Hepatocyte (in vitro differentiated cells): ENCODE measurements around the gene TANC1. TPM values are rescaled to one million over a fixed set of nuclear protein-coding genes. Genes with fewer than 3 reads are reported as not detected.

Source experiments
- DNase-seq: peaks from one replicate; pipeline ENCODE4 v3.0.0-alpha.2; 2016; ENCODE audit warnings: low spot score
- H2AFZ ChIP-seq: fragments of 200-600 bp; sonication (generic); 2 replicates; pipeline ENCODE4 v1.6.0; 2016; ENCODE audit warnings: antibody characterized with exemption, mild to moderate bottlenecking
- H3K27ac ChIP-seq: fragments of 200-600 bp; sonication (generic); 2 replicates; pipeline ENCODE4 v1.5.1; 2016; ENCODE audit warnings: mild to moderate bottlenecking
- H3K27me3 ChIP-seq: fragments of 200-600 bp; sonication (generic); 2 replicates; pipeline ENCODE4 v1.6.1; 2016
- H3K36me3 ChIP-seq: fragments of 200-600 bp; sonication (generic); replicated peaks from 2 replicates; pipeline ENCODE4 v1.5.1; 2016; ENCODE audit warnings: low read depth; ENCODE audit not compliant: insufficient read depth
- H3K4me1 ChIP-seq: fragments of 200-600 bp; sonication (generic); 2 replicates; pipeline ENCODE4 v1.5.1; 2016; ENCODE audit warnings: mild to moderate bottlenecking, moderate library complexity; ENCODE audit not compliant: insufficient read depth
- H3K4me2 ChIP-seq: fragments of 200-600 bp; sonication (generic); 2 replicates; pipeline ENCODE4 v1.6.0; 2016
- H3K4me3 ChIP-seq: fragments of 200-600 bp; sonication (generic); 2 replicates; pipeline ENCODE4 v1.5.1; 2016; ENCODE audit warnings: mild to moderate bottlenecking
- H3K79me2 ChIP-seq: fragments of 200-600 bp; sonication (generic); 2 replicates; pipeline ENCODE4 v1.6.0; 2017; ENCODE audit warnings: mild to moderate bottlenecking
- H3K9me2 ChIP-seq: fragments of 200-600 bp; sonication (generic); replicated peaks from 2 replicates; pipeline ENCODE4 v1.6.0; 2017; ENCODE audit warnings: mild to moderate bottlenecking; ENCODE audit not compliant: insufficient read depth
- H3K9me3 ChIP-seq: fragments of 200-600 bp; sonication (generic); 2 replicates; pipeline ENCODE4 v1.5.1; 2016; ENCODE audit warnings: low read depth, mild to moderate bottlenecking
- H4K20me1 ChIP-seq: fragments of 200-600 bp; sonication (generic); 2 replicates; pipeline ENCODE4 v1.6.0; 2016; ENCODE audit warnings: mild to moderate bottlenecking; ENCODE audit not compliant: insufficient read depth, poor library complexity, severe bottlenecking
- EZH2 ChIP-seq: fragments of 200-600 bp; sonication (generic); IDR thresholded peaks from 2 replicates; pipeline ENCODE4 v1.6.1; 2016; ENCODE audit warnings: antibody characterized with exemption, mild to moderate bottlenecking, borderline replicate concordance
- EZH2phosphoT487 ChIP-seq: fragments of 200-600 bp; sonication (generic); IDR thresholded peaks from one replicate; pipeline ENCODE4 v1.6.1; 2018; ENCODE audit warnings: antibody characterized with exemption, mild to moderate bottlenecking, low read depth, moderate library complexity; ENCODE audit not compliant: unreplicated experiment, severe bottlenecking
- WGBS: methylation state at CpG from one replicate; pipeline ENCODE4 v1.1.6; 2016; ENCODE audit warnings: low lambda C conversion rate; ENCODE audit errors: missing lambda C conversion rate; 5-methylcytosine and 5-hydroxymethylcytosine counted together
- polyA plus RNA-seq: library from polyadenylated mRNA; unstranded; fragments of >200 nt; fragmentation: Nextera tagmentation; extraction: Ambion mirVana; gene quantifications from 2 replicates; pipeline ENCODE4 v1.2.1, GENCODE V29; 2016
- total RNA-seq: library from RNA; depleted of rRNA; stranded (reverse); fragments of >200 nt; gene quantifications from 2 replicates; pipeline ENCODE4 v1.2.3, GENCODE V29; 2014
- TF ChIP-seq, protein P1 (sequence below): fragments of 200-600 bp; sonication (generic); IDR thresholded peaks from 2 replicates; pipeline ENCODE4 v1.5.1; 2016; ENCODE audit warnings: antibody characterized with exemption, mild to moderate bottlenecking; ENCODE audit not compliant: poor library complexity

Gene TANC1
- total and polyA plus RNA-seq, 2 experiments from 2014 or later: 8.3 to 18.5 TPM

DNA sequence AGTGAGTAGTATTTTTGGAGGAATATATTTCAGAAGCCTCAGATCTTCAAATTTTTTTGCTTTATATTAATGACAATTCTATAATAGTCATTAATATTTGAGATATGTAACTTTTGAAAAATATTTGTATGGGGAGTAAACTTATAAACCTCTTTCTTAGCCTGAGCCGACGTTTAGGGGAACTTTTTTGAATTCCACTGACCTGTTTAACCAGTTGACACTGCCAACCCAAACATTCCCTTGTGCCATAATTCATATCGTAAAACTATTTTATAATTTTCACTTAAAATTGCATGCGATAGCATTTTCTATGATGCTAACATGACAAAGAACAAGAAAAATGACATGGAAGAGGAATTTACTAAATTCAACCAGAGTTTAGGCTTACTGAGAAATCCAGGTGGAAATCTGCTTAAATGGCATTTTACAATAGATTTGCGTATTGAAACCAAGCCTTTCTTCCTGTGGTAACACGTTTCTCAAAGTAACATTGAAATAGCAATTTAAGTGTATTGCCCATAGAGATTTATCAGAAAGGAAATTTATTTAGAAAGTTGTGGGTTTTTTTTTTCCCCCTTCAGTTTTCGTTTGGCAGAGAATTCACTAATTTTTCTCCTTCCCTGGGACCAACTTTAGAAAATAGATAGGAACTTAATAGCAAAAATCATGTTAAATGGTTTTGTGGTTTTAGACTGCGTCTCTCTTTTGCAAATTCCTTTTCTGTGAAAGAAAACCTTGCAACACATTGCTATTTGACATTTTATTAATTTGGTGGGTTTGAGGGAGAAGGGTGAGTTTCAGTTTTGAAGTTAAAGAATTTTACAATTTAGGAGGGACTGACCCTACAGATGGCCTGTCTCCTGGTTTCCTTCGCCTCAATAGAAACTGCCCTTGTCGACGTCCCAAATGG is 77.4 kb downstream of the TANC1 start:
- Histone ChIP-seq H3K36me3 (no peaks in the 10 kb centered on the region), H3K4me3 (no peak overlapping the region), H4K20me1 (no peaks in the 10 kb centered on the region), H3K27ac (no peak overlapping the region), H3K79me2 (peaks cover 66% of the 10 kb centered on the region), H3K9me2 (no peaks in the 10 kb centered on the region), H3K4me1 (no peaks in the 10 kb centered on the region), H2AFZ (no peak overlapping the region), H3K4me2 (no peak overlapping the region), H3K27me3 (no peaks in the 10 kb centered on the region), H3K9me3 (no peaks in the 10 kb centered on the region)
- no peak for DNase-seq
- TF ChIP-seq EZH2 (no peak), EZH2phosphoT487 (no peak)
- TF ChIP-seq, protein P1, sequence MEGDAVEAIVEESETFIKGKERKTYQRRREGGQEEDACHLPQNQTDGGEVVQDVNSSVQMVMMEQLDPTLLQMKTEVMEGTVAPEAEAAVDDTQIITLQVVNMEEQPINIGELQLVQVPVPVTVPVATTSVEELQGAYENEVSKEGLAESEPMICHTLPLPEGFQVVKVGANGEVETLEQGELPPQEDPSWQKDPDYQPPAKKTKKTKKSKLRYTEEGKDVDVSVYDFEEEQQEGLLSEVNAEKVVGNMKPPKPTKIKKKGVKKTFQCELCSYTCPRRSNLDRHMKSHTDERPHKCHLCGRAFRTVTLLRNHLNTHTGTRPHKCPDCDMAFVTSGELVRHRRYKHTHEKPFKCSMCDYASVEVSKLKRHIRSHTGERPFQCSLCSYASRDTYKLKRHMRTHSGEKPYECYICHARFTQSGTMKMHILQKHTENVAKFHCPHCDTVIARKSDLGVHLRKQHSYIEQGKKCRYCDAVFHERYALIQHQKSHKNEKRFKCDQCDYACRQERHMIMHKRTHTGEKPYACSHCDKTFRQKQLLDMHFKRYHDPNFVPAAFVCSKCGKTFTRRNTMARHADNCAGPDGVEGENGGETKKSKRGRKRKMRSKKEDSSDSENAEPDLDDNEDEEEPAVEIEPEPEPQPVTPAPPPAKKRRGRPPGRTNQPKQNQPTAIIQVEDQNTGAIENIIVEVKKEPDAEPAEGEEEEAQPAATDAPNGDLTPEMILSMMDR: no peak
- 79% methylated on average over 11 of the region's 11 CpGs for WGBS

GRCh38 chr2:159046966-159047365 is 78.5 kb downstream of the TANC1 start:
- Histone ChIP-seq H3K9me2 (no peaks in the 10 kb centered on the region), H3K27ac (no peak overlapping the region), H3K4me3 (no peak overlapping the region), H3K4me1 (peaks cover 7% of the 10 kb centered on the region), H3K79me2 (peaks cover 63% of the 10 kb centered on the region), H3K36me3 (no peaks in the 10 kb centered on the region), H2AFZ (no peak overlapping the region), H3K4me2 (no peak overlapping the region), H3K27me3 (no peaks in the 10 kb centered on the region), H3K9me3 (no peaks in the 10 kb centered on the region), H4K20me1 (no peaks in the 10 kb centered on the region)
- DNase-seq: no peak
- TF ChIP-seq, protein P1: no peak
- TF ChIP-seq EZH2phosphoT487 (no peak), EZH2 (no peak)
- 63% methylated on average over 1 of the region's 1 CpG for WGBS

GRCh38 chr2:159050426-159050825 is 82.0 kb downstream of the TANC1 start:
- Histone ChIP-seq H3K9me2 (no peaks in the 10 kb centered on the region), H3K4me2 (no peak overlapping the region), H3K27ac (no peak overlapping the region), H3K4me3 (no peak overlapping the region), H3K27me3 (no peaks in the 10 kb centered on the region), H3K36me3 (no peaks in the 10 kb centered on the region), H3K79me2 (peaks cover 62% of the 10 kb centered on the region), H2AFZ (no peak overlapping the region), H3K9me3 (no peaks in the 10 kb centered on the region), H3K4me1 (peaks cover 15% of the 10 kb centered on the region), H4K20me1 (peaks cover 5% of the 10 kb centered on the region)
- DNase-seq: no peak
- TF ChIP-seq EZH2 (no peak), EZH2phosphoT487 (no peak)
- TF ChIP-seq, protein P1: no peak
- 94% methylated on average over 1 of the region's 1 CpG for WGBS
